Rectal smooth muscle tissue (tissue), 1 donor: Measurements from ENCODE around the gene FOXA3.
A peak's percentile ranks its signal among the peaks of the same experiment; 100 is the strongest.

ENCODE experiments used
- H3K27ac ChIP-seq: one replicate; pipeline ENCODE4 v1.7.0; 2013; ENCODE audit warnings: low read depth, low read length, inconsistent platforms
- H3K27me3 ChIP-seq: one replicate; pipeline ENCODE4 v1.7.0; 2013; ENCODE audit warnings: low read length; ENCODE audit not compliant: control insufficient read depth, insufficient read depth
- H3K36me3 ChIP-seq: one replicate; pipeline ENCODE4 v1.7.0; 2013; ENCODE audit warnings: low read length; ENCODE audit not compliant: control insufficient read depth, insufficient read depth
- H3K4me1 ChIP-seq: one replicate; pipeline ENCODE4 v1.7.0; 2013; ENCODE audit warnings: low read length; ENCODE audit not compliant: control insufficient read depth, insufficient read depth
- H3K4me3 ChIP-seq: one replicate; pipeline ENCODE4 v1.7.0; 2013; ENCODE audit warnings: low read length
- H3K9ac ChIP-seq: one replicate; pipeline ENCODE4 v1.7.0; 2013; ENCODE audit warnings: low read length

Gene FOXA3

DNA sequence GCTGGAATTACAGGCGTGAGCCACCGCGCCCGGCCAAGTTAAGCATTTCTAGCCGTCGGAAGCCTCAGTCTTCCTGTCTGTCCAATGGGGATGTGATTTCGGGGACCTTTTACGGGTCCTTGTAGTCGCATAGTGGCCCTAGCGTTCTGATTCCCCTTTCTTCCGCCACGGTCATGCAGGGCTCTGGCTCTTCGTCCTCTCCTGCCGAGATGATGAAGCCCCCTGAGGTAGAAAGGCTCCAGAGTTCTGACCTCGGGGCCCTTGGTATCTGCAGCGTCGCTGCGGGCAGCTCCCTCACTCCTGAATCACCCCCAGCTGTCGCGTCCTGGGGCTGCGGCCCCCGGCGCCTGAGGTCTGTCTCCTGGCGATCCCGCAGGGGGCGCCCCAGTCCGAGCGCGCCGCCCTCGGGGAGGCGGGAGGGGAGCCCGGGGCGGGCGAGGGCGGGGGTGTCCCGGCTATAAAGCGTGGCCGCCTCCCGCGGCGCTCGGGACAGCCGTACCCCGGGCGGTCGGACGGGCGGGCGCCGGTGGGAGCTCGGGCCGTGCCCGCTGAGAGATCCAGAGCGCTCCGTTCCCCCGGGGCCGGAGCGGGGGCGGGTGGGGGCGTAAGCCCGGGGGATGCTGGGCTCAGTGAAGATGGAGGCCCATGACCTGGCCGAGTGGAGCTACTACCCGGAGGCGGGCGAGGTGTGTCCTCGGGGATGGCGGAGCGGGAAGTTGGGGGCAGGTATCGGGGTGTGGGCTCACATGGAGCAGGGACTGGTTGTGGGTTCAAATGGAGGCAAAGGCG is at the start of gene FOXA3:
TSS of gene FOXA3 (plus strand) at position 487 of the 789 bp plus-strand sequence. CDS start at position 618, 131 bp downstream.
- H3K27ac ChIP-seq: no peak within 1 kb of the TSS
- H3K9ac ChIP-seq: peak within 1 kb of the TSS; percentile 49
- peaks cover 4% of the 10 kb centered on the region for H3K36me3 ChIP-seq
- peak within 1 kb of the TSS; percentile 79 for H3K4me3 ChIP-seq
- peaks cover 3% of the 10 kb centered on the region for H3K27me3 ChIP-seq
- H3K4me1 ChIP-seq: peaks cover 3% of the 10 kb centered on the region

DNA sequence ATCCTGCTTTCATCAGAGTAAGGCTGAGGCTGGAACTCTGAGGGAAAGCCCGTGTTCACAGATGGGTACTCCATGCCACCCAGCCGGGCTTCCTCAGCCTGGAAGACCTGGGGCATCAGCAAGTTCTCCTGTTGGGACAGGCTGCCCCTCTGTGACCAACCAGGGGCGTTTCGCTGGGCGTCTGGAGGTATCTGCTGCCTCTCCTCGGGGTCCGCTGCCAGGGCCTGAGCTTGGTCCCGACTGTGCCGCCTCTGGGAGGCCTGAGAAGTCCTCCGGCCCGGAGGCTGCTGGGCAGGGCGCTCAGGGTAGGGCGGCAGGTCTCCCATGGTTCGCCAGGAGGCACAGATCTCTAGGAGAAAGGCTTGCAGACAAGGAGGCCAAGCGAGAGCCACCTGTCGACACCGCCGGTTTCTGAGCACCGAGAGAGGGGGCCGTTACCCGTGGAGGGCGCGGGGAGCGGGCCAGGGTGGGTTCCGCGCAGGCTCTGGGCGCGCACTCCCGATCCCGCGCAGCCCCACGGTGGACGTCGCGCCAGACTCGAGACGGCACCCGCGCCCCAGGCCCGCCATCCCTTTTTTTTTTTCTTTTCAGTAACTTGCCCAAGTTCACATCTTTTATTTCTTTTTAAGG is 49.2 kb upstream of the FOXA3 start, which contains the start of gene RSPH6A:
TSS of gene RSPH6A (minus strand) at position 458 of the 630 bp plus-strand sequence. CDS start at position 326, 132 bp downstream.
- no peak within 1 kb of the TSS for H3K4me3 ChIP-seq
- no peaks in the 10 kb centered on the region for H3K36me3 ChIP-seq
- H3K27ac ChIP-seq: no peak within 1 kb of the TSS
- H3K27me3 ChIP-seq: no peaks in the 10 kb centered on the region
- H3K9ac ChIP-seq: no peak within 1 kb of the TSS
- H3K4me1 ChIP-seq: no peaks in the 10 kb centered on the region

DNA sequence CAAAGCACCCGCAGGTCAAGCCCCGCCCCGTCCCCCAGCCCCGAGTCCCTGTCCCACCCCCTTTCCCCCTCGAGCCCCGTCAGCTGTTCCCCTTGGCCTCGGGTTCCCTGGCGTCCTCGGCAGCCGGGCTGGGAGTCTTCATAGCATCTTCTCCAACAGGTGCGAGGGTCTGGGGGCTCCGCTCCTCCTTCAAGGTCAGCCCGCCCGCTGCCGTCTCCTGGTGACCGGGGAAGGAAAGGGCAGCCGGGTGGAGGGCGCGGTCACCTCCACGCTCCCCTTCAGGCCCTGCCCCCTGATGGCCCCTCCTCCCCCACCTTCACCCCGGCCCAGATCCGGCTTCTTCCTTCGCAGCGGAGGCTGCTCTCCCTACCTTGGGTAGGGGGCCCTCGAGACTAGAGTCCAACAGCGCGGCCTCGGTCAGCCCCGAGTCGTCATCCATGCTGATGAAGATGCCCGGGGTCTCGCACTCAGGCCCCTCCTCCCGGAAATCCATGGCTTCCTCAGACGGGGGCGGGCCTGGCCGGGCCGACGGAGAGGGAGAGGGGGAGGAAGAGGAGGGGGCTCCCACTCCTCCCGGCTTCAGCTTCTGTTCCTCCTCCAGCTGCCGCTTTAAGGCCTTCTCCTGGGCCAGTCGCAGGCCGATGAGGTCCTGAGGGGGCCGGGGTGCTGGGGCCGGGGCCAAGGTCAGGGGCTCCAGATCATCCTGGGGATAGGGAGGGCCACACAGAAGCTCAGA is 48.5 kb upstream of the FOXA3 start:
- Histone ChIP-seq H3K36me3 (no peaks in the 10 kb centered on the region), H3K4me3 (no peak overlapping the region), H3K27ac (no peak overlapping the region)

DNA sequence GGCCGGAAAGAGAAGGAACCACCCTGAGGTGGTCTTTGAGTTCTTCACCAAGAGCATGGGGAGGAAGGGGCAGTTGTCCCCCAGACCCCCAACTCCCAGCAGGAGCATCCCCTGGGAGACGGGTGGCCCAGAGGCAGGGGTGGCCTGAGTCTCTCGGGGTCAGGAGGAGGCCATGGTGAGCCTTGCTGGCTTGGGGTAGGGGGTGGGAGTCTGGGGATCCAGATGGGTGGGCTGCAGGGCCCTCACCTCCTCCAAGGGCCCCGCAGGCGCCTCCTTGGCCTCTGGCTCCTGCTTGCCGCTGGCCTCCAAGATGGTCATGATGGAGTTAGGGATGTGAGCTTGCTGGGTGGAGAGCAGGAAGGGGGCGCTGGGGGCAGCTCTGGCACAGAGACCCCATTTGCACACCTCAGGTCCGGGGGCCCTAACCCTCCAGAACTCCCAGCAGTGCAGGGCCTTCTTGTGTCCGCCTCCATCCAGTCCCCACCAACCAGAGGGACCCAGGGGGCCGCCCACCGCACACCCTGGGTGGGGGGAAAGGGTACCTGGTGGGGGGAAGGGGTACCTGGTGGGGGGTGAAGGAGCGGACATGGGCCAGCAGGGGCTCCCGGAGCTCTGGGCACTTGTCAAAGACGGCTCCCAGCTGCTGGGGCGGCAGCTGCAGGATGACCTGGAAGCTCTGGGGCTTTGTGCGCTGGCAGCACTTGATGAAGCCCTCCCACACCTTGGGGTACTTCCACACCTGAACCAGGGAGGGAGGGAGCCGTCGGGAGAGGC is 47.7 kb upstream of the FOXA3 start:
- Histone ChIP-seq H3K27me3 (no peaks in the 10 kb centered on the region), H3K36me3 (peaks cover under 1% of the 10 kb centered on the region), H3K4me3 (no peak overlapping the region), H3K9ac (no peak overlapping the region), H3K4me1 (no peaks in the 10 kb centered on the region), H3K27ac (no peak overlapping the region)

More for the DNA sequence above, 48.5 kb upstream of the FOXA3 start:
- Histone ChIP-seq H3K4me1 (no peaks in the 10 kb centered on the region), H3K27me3 (no peaks in the 10 kb centered on the region), H3K9ac (no peak overlapping the region)

DNA sequence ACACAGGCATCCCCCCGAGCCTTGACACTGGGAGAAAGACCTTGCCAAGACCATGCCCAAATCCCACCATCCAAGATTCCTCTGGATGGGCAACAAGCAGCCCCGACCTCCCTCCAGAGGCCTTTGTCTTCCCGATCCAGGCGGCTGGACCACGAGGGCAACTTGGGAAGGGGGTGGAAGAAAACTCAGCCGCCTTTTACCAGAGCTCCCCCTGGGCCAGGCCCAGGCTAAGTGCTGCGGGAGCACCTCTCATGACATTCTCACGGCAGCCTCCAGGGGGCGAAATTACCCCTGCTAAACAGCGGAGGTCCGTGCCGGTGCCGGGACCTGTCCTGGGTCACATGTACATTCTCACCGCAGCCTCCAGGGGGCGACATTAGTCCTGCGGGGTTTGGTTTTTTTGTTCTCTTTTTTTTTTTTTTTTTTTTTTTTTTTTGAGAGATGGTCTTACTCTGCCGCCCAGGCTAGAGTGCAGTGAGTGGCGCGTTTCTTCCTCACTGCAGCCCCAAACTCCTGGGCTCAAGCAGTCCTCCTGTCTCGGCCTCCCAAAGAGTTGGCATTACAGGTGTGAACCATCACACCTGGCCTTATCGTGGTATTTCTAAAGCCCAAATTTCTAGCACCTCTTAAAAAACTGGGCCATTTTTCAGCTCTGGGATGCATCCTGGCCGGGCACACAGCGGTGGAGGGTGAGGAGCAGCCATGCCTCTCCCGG is 47.0 kb upstream of the FOXA3 start:
- Histone ChIP-seq H3K36me3 (peaks cover 5% of the 10 kb centered on the region), H3K4me3 (no peak overlapping the region), H3K27ac (no peak overlapping the region)

DNA sequence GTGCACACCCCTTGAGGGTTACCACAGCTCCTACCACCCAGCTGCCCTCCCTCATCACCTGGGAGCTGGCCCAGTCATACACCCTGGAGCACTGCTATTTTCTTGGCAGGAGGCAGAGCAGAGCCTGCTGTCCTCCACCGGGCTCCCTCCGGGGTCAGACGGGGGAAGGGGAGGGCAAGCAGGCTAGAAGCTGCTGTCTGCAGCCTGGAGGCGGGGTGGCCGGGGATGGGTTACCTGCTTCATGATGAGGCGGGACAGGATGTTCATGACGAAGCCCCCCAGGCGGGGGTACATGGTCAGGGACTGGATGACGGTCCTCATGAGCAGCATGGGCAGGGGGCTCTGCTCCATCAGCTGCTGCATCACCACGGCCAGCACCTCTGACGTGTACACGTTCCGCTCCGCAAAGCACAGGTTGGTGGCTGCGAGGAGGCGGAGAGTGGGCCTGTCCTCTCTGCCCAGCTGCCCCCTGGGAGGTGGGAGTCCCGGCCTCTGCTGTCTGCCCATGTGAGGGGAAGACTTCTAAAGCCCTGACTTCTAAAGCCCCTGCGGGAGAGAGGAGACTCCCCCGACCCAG is 46.3 kb upstream of the FOXA3 start:
- H3K27ac ChIP-seq: no peak overlapping the region
- no peak overlapping the region for H3K4me3 ChIP-seq
- no peaks in the 10 kb centered on the region for H3K4me1 ChIP-seq
- no peak overlapping the region for H3K9ac ChIP-seq
- no peaks in the 10 kb centered on the region for H3K27me3 ChIP-seq
- H3K36me3 ChIP-seq: peaks cover 5% of the 10 kb centered on the region

More for the DNA sequence above, 47.0 kb upstream of the FOXA3 start:
- H3K27me3 ChIP-seq: no peaks in the 10 kb centered on the region
- H3K4me1 ChIP-seq: no peaks in the 10 kb centered on the region
- no peak overlapping the region for H3K9ac ChIP-seq

DNA sequence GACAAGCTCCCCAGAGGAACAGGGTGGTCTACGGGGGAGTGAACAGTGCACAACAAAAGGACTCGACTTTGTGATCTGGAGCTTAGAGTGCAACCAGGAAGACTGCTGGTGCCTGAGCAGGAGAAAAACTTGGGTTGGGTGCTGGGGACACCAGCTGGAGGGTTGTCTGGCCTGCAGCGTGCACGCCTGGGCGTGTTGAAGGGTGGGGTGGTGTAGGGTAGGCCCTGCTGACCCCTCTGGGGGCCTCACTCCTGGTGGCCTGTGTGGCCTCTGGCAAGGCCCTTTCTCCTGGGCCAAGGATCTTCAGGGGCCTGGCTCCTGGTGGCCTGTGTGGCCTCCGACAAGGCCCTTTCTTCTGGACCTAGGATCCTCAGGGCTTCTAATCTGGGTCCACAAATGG is 44.4 kb upstream of the FOXA3 start:
- Histone ChIP-seq H3K4me3 (no peak overlapping the region), H3K36me3 (peaks cover 8% of the 10 kb centered on the region), H3K27me3 (no peaks in the 10 kb centered on the region), H3K27ac (no peak overlapping the region), H3K9ac (no peak overlapping the region), H3K4me1 (no peaks in the 10 kb centered on the region)

DNA sequence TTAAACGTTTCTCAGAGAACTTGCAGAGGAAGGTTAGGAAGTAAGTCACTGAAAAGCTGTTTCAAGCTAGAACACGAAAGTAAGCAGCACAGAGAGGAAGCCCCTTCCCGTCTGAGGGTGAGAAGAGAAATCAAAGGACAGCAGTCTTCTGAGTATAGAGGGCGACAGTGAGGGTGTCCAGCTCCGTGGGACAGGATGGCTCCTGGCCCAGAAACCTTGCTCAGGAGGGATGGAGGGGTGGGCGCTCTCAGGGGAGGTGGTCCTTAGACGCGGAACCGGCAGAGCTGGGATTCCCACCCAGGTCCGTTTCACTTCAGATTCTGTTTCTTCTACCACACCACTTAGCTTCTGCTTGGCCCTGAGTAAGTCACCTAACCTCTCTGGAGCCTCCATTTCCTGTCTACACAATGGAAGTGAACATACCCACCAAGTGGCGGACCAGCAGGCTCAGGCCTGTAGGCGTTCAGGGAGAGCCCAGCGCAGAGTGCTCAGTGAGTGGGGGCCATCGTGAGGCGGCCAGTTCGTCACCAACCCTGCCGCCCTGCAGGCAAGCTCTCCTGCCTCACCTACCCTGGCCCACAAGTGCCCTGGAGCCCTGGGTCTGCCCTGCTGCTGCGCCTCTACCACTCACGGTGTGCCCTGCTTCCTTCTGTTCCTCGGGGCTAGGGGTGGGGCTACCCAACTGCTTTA is 43.6 kb upstream of the FOXA3 start:
- no peak overlapping the region for H3K4me3 ChIP-seq
- H3K4me1 ChIP-seq: no peaks in the 10 kb centered on the region
- no peak overlapping the region for H3K27ac ChIP-seq
- H3K27me3 ChIP-seq: no peaks in the 10 kb centered on the region
- H3K36me3 ChIP-seq: peaks cover 14% of the 10 kb centered on the region
- H3K9ac ChIP-seq: no peak overlapping the region

DNA sequence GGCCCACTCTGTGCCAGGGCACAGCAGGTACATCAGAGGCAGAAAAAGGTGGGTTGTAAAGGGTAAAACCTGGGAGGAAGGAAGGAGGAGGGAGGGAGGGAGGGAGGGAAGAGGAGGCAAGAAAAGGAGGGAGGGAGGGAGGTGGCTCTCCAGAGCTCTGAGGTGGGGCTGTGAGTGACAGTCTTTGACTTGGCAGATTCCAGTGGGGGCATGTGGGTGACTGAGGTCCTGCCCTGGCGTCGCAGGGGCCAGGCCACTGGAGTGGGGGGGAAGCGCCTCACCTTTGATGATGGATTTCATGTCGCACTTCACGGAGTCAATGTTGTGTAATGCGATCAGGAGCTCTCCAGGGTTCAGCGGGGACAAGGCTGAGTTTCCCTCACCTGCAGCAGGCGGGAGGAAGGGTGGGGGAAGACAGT is 43.0 kb upstream of the FOXA3 start:
- no peak overlapping the region for H3K9ac ChIP-seq
- peaks cover 20% of the 10 kb centered on the region for H3K36me3 ChIP-seq
- H3K4me3 ChIP-seq: no peak overlapping the region
- no peaks in the 10 kb centered on the region for H3K27me3 ChIP-seq
- H3K4me1 ChIP-seq: no peaks in the 10 kb centered on the region
- H3K27ac ChIP-seq: no peak overlapping the region

DNA sequence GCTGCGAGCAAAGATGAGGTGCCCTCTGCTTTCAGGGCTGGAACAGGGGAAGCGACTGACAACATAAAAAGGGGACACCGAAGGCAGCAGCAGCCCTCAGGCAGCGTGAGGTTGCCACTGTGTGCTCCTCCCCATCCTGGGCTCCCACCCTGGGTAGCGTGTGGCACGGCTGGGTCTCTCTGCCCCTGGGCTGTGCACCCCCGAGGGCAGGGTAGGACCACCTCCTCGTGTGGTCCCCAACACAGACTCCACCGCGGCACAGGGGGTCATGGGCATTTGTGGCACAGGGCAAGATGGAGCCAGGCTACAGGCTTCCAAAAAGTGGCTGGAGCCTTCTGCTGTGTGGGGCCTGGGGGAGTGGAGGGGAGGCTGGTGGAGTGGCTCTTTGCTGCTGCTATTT is 42.6 kb upstream of the FOXA3 start:
- Histone ChIP-seq H3K27ac (no peak overlapping the region), H3K27me3 (no peaks in the 10 kb centered on the region), H3K36me3 (peaks cover 23% of the 10 kb centered on the region), H3K4me1 (no peaks in the 10 kb centered on the region), H3K4me3 (no peak overlapping the region), H3K9ac (no peak overlapping the region)

DNA sequence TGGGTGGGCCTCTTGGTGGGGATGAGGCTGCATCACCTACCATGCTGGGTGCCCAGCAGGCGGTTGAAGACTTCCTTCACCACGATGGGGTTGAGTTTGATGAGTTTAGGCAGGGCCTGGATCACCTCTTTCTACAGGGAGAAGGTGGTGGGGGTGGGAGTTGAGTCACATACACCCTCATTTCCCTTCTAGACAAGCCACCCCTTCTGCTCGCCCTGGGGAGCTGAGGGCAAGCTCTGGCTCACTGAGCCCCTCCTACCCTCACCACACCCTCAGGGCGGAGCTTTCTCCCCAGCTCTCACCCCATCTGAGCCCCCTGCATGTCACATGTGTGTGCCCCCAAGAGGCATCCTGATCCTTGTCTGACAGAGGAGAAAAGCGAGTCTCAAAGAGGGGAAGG is 41.4 kb upstream of the FOXA3 start:
- Histone ChIP-seq H3K36me3 (peaks cover 25% of the 10 kb centered on the region), H3K4me3 (no peak overlapping the region), H3K9ac (no peak overlapping the region), H3K27me3 (no peaks in the 10 kb centered on the region), H3K4me1 (no peaks in the 10 kb centered on the region), H3K27ac (no peak overlapping the region)
